PC-3 (cell line): Measurements from ENCODE around the gene RIBC1. TPM values are rescaled to one million over a fixed set of nuclear protein-coding genes. Genes with fewer than 3 reads are reported as not detected.

Source experiments
- ATAC-seq: fragments of 200-7000 bp; cut with Tn5 transposase; 2 replicates; pipeline ENCODE4 v1.9.1; 2020; ENCODE audit warnings: mild to moderate bottlenecking, moderate library complexity
- BruUV-seq: library from RNA; stranded (reverse); fragments of 400-500 nt; replicated peaks from 2 replicates; lab custom pipeline; 2021; lab: Mats Ljungman, UMichigan
- CTCF ChIA-PET: fragments of 300-600 bp; sonication (Branson Sonifier 250); formaldehyde crosslinking; loops from one replicate; lab custom pipeline; 2022; ENCODE audit warnings: antibody characterized with exemption; lab: Charles Lee
- POLR2A ChIA-PET: fragments of 300-600 bp; sonication (Branson Sonifier 250); formaldehyde crosslinking; loops from one replicate; lab custom pipeline; 2022; ENCODE audit warnings: antibody characterized with exemption; ENCODE audit not compliant: unreplicated experiment; lab: Charles Lee
- DNase-seq: peaks from one replicate; pipeline ENCODE4 v3.0.0-alpha.2; 2015
- H2AFZ ChIP-seq: fragments of 300-600 bp; sonication (generic); 2 replicates; pipeline ENCODE4 v1.6.0; 2016; ENCODE audit warnings: antibody characterized with exemption, low read length
- H3F3A ChIP-seq: fragments of 300-600 bp; sonication (generic); one replicate; pipeline ENCODE4 v1.6.0; 2017; ENCODE audit warnings: antibody characterized with exemption, low read length, control low read depth, mild to moderate bottlenecking; ENCODE audit not compliant: unreplicated experiment
- H3K27ac ChIP-seq: fragments of 300-600 bp; sonication (generic); 2 replicates; pipeline ENCODE4 v1.5.1; 2016; ENCODE audit warnings: mild to moderate bottlenecking, low read length
- H3K27me3 ChIP-seq: fragments of 300-600 bp; sonication (generic); 2 replicates; pipeline ENCODE4 v1.6.1; 2016; ENCODE audit warnings: low read length, mixed read lengths
- H3K36me3 ChIP-seq: fragments of 300-600 bp; sonication (generic); 2 replicates; pipeline ENCODE4 v1.6.1; 2016; ENCODE audit warnings: low read depth, mixed run types, low read length, mixed read lengths
- H3K4me1 ChIP-seq: fragments of 300-600 bp; sonication (generic); 2 replicates; pipeline ENCODE4 v1.5.1; 2016; ENCODE audit warnings: low read length; ENCODE audit not compliant: insufficient read depth
- H3K4me2 ChIP-seq: fragments of 300-600 bp; sonication (generic); 2 replicates; pipeline ENCODE4 v1.6.0; 2016; ENCODE audit warnings: low read length
- H3K4me3 ChIP-seq: fragments of 300-600 bp; sonication (generic); 2 replicates; pipeline ENCODE4 v1.5.1; 2016; ENCODE audit warnings: mild to moderate bottlenecking, low read length, mixed read lengths
- H3K79me2 ChIP-seq: fragments of 300-600 bp; sonication (generic); 2 replicates; pipeline ENCODE4 v1.6.1; 2017; ENCODE audit warnings: low read length, mixed read lengths
- H3K9ac ChIP-seq: fragments of 300-600 bp; sonication (generic); 2 replicates; pipeline ENCODE4 v1.6.0; 2016; ENCODE audit warnings: mild to moderate bottlenecking, low read length
- H3K9me2 ChIP-seq: fragments of 300-600 bp; sonication (generic); replicated peaks from 2 replicates; pipeline ENCODE4 v1.6.1; 2016; ENCODE audit warnings: mixed run types, low read length, mixed read lengths
- H3K9me3 ChIP-seq: fragments of 300-600 bp; sonication (generic); 2 replicates; pipeline ENCODE4 v1.6.1; 2016; ENCODE audit warnings: low read length, mixed read lengths
- H4K20me1 ChIP-seq: fragments of 300-600 bp; sonication (generic); 2 replicates; pipeline ENCODE4 v1.6.1; 2016; ENCODE audit warnings: low read length, mixed read lengths
- CTCF ChIP-seq: fragments of 300-600 bp; sonication (generic); conservative IDR thresholded peaks from 2 replicates; pipeline ENCODE4 v1.5.1; 2017; ENCODE audit warnings: antibody characterized with exemption, low read depth, mild to moderate bottlenecking, low read length
- EZH2 ChIP-seq: fragments of 300-600 bp; sonication (generic); IDR thresholded peaks from one replicate; pipeline ENCODE4 v1.6.1; 2017; ENCODE audit warnings: antibody characterized with exemption, mild to moderate bottlenecking, low read length; ENCODE audit not compliant: unreplicated experiment
- EZH2phosphoT487 ChIP-seq: fragments of 300-600 bp; sonication (generic); IDR thresholded peaks from 2 replicates; pipeline ENCODE4 v1.6.1; 2018; ENCODE audit warnings: mild to moderate bottlenecking, antibody characterized with exemption, low read length, borderline replicate concordance
- intact Hi-C: fragments of 100-400 bp; cut with micrococcal nuclease; formaldehyde crosslinking; loops from 2 replicates; pipeline ENCODE4 v1.9.0; 2023
- total RNA-seq: library from RNA; depleted of rRNA; stranded (reverse); fragments of >200 nt; gene quantifications from 2 replicates; pipeline ENCODE4 v1.2.3, GENCODE V29; 2014

Gene RIBC1
- total RNA-seq, 1 experiment from 2014 or later: 1.6 TPM

DNA sequence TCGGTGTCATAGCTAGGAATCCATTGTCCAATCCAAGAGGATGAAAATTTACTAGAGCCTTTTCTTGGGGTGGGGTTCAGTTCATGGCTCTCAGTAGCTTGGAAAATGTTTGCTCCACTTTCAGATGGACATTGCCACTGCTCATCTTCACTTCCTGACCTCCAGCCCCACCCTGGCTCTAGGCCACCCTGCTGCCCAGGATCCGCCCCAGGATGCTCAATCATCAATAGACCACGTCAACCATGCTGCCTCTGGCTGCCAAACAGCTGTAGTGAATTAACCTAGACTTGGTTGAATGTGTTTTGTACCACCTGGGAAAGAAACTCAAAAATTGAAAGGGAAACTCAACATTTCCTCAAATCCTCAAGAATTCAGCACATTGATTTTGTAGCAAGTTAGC lies 48.7 kb downstream of the RIBC1 start:
- Histone ChIP-seq H3K4me1 (no peaks in the 10 kb centered on the region), H3K79me2 (no peaks in the 10 kb centered on the region), H3K4me2 (no peak overlapping the region), H3K27ac (no peak overlapping the region), H3F3A (no peaks in the 10 kb centered on the region), H3K27me3 (no peaks in the 10 kb centered on the region), H3K9me2 (no peaks in the 10 kb centered on the region), H3K9ac (no peak overlapping the region), H3K36me3 (no peaks in the 10 kb centered on the region), H3K9me3 (no peaks in the 10 kb centered on the region), H2AFZ (no peak overlapping the region), H4K20me1 (no peaks in the 10 kb centered on the region), H3K4me3 (no peak overlapping the region)
- intact Hi-C loops: no loop called here
- CTCF ChIA-PET: no interaction called here
- ATAC-seq: no peak
- TF ChIP-seq EZH2phosphoT487 (no peak), EZH2 (no peak), CTCF (no peak)
- BruUV-seq: no TSS peak
- no peak for DNase-seq
- POLR2A ChIA-PET: no interaction called here

DNA sequence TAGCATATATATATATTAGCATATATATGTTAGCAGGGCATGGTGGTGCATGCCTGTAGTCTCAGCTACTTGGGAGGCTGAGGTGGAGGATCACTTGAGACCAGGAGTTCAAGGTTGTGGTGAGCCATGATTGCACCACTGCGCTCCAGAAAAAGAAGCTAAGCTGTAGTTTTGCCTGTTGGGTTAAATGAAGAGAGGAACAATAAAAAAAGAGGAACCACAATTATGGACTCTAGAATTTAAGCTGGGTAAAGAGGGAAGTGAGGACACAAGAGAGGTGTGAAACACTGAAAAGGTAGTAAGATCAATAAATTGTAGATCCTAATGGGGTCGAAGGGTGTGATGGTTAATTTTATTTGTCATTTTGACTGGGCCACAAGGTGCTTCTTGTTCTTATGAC lies 52.0 kb downstream of the RIBC1 start:
- Histone ChIP-seq H4K20me1 (no peaks in the 10 kb centered on the region), H2AFZ (no peak overlapping the region), H3K9ac (no peak overlapping the region), H3K4me3 (no peak overlapping the region), H3K27ac (no peak overlapping the region), H3K36me3 (no peaks in the 10 kb centered on the region), H3K4me1 (no peaks in the 10 kb centered on the region), H3K27me3 (no peaks in the 10 kb centered on the region), H3K4me2 (no peak overlapping the region), H3K79me2 (no peaks in the 10 kb centered on the region), H3K9me3 (no peaks in the 10 kb centered on the region), H3K9me2 (no peaks in the 10 kb centered on the region), H3F3A (no peaks in the 10 kb centered on the region)
- ChIA-PET POLR2A (no interaction called here), CTCF (no interaction called here)
- no peak for ATAC-seq
- no peak for TF ChIP-seq EZH2phosphoT487
- no peak for TF ChIP-seq EZH2
- no peak for TF ChIP-seq CTCF
- no peak for DNase-seq
- intact Hi-C loops: no loop called here
- no TSS peak for BruUV-seq

DNA sequence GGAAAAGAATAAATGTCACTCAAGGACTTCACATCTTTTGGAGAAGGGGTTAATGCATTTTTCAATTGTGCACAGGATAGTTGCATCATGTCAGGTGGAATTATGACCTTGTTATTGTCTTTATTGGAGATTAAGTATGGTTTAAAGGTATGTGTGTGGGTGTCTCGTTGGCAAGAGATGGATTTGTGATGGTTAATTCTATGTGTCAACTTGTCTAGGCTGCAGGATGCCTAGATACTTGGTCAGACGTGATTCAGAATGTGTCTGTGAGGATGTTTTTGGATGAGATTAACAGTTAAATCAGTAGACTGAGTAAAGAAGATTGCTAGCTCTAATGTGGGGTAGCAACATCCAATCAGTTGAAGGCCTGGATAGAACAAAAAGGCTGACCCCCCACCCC lies 53.7 kb downstream of the RIBC1 start:
- BruUV-seq: no TSS peak
- H3K4me2 ChIP-seq: no peak overlapping the region
- H3F3A ChIP-seq: no peaks in the 10 kb centered on the region
- H3K9ac ChIP-seq: no peak overlapping the region
- CTCF ChIA-PET: no interaction called here
- H3K27ac ChIP-seq: no peak overlapping the region
- H3K27me3 ChIP-seq: no peaks in the 10 kb centered on the region
- DNase-seq: no peak
- H3K9me3 ChIP-seq: no peaks in the 10 kb centered on the region
- no peak overlapping the region for H2AFZ ChIP-seq
- no peaks in the 10 kb centered on the region for H3K79me2 ChIP-seq
- H3K9me2 ChIP-seq: no peaks in the 10 kb centered on the region
- intact Hi-C loops: no loop called here
- H4K20me1 ChIP-seq: no peaks in the 10 kb centered on the region
- H3K4me3 ChIP-seq: no peak overlapping the region
- no peaks in the 10 kb centered on the region for H3K4me1 ChIP-seq
- no peaks in the 10 kb centered on the region for H3K36me3 ChIP-seq
- TF ChIP-seq EZH2phosphoT487 (no peak), EZH2 (no peak), CTCF (no peak)
- no peak for ATAC-seq
- POLR2A ChIA-PET: no interaction called here
